Epithelial cell of alveolus of lung (primary cell): ENCODE data around the gene SRSF5. TPM values are rescaled to one million over a fixed set of nuclear protein-coding genes. Genes with fewer than 3 reads are reported as not detected.

Source experiments
- total RNA-seq: library from RNA; depleted of rRNA; stranded (reverse); fragments of >200 nt; gene quantifications from 2 replicates; pipeline ENCODE4 v1.2.1, GENCODE V29; 2015

SRSF5 gene
- 78.4 and 153 TPM in 2 replicates for total RNA-seq

GRCh38 chr14:69766984-69767368 lies at the start of gene SRSF5:
Gene SRSF5, plus strand, starts transcription at chr14:69767142. Its CDS starts 1,015 bp downstream, at chr14:69768157.

GRCh38 chr14:69796797-69797500 lies 30.0 kb downstream of the SRSF5 start, which contains the start of gene SLC10A1:
Gene SLC10A1, minus strand, starts transcription at chr14:69797241. Its CDS starts 86 bp downstream, at chr14:69797155.

Other genes starting within 250 kb of the SRSF5 start
- gene CCDC177, start 192.3 kb upstream of the SRSF5 start, total RNA-seq, result under 0.01 and 0.16 TPM in 2 replicates
- 11.9 and 23.1 TPM in 2 replicates for gene SUSD6, start 155.5 kb upstream of the SRSF5 start, total RNA-seq
- not detected in 2 replicates for gene SLC10A1, start 30.1 kb downstream of the SRSF5 start, total RNA-seq
- gene SMOC1, start 112.3 kb downstream of the SRSF5 start, total RNA-seq, result 2.2 and 4.0 TPM in 2 replicates